NCI-H2029 treated with DMSO at 0.1 percent for 48 hours (cell line): ENCODE measurements around the gene LAMTOR5.
"Not testable (repeated sequence)": the region's sequence is repeated elsewhere in the genome, so short reads cannot be mapped to it uniquely, and the experiment has no call there.

Experiments used
- DNase-seq: peaks from one replicate; lab custom pipeline; 2025; lab: John Stamatoyannopoulos, UW

Gene LAMTOR5

GRCh38 chr1:110426854-110427253, 19.4 kb upstream of the LAMTOR5 start:
- no peak for DNase-seq

- DNase-seq = no peak
These were observed 18.2 kb upstream of the LAMTOR5 start for GRCh38 chr1:110425612-110426152.

- DNase-seq = no peak
These were observed 17.5 kb upstream of the LAMTOR5 start for GRCh38 chr1:110424699-110425611.

- DNase-seq = no peak
These were observed 13.6 kb upstream of the LAMTOR5 start for GRCh38 chr1:110420874-110421793.

GRCh38 chr1:110420023-110420662, 12.6 kb upstream of the LAMTOR5 start:
- DNase-seq = no peak

- DNase-seq = no peak
These were observed 11.2 kb upstream of the LAMTOR5 start for GRCh38 chr1:110418729-110419128.

GRCh38 chr1:110413045-110413444, 5.6 kb upstream of the LAMTOR5 start:
- not testable (repeated sequence) for DNase-seq

- no peak for DNase-seq
These were observed 5.1 kb upstream of the LAMTOR5 start for GRCh38 chr1:110412576-110412975.

- no peak for DNase-seq
These were observed 3.8 kb upstream of the LAMTOR5 start for GRCh38 chr1:110411173-110411735.

GRCh38 chr1:110409316-110409715, 1.8 kb upstream of the LAMTOR5 start:
- no peak for DNase-seq

GRCh38 chr1:110408488-110408887, 994 bp upstream of the LAMTOR5 start:
- DNase-seq = no peak

GRCh38 chr1:110406407-110406806, 1.1 kb downstream of the LAMTOR5 start:
- not testable (repeated sequence) for DNase-seq

- no peak for DNase-seq
These were observed 3.1 kb downstream of the LAMTOR5 start for GRCh38 chr1:110404401-110404800.

- DNase-seq = no peak
These were observed 3.7 kb downstream of the LAMTOR5 start for GRCh38 chr1:110403805-110404204.

- DNase-seq = not testable (repeated sequence)
These were observed 11.1 kb downstream of the LAMTOR5 start for GRCh38 chr1:110396259-110396958.

- no peak for DNase-seq
These were observed 13.0 kb downstream of the LAMTOR5 start for GRCh38 chr1:110394493-110394820.

- DNase-seq = no peak
These were observed 13.6 kb downstream of the LAMTOR5 start for GRCh38 chr1:110393691-110394492.

- DNase-seq = no peak
These were observed 14.2 kb downstream of the LAMTOR5 start for GRCh38 chr1:110393286-110393685.

- DNase-seq = no peak
These were observed 16.7 kb downstream of the LAMTOR5 start, which contains the start of gene SLC16A4 for GRCh38 chr1:110390692-110391245. Gene SLC16A4, minus strand, starts transcription at chr1:110391026. Its CDS starts 1,703 bp downstream, at chr1:110389323.

- DNase-seq = no peak
These were observed 17.4 kb downstream of the LAMTOR5 start for GRCh38 chr1:110390096-110390495.
